Prostate gland (tissue), 2 donors: ENCODE data around the gene MAGED2.

Source experiments
- POLR2A ChIP-seq: fragments of 450-650 bp; IDR thresholded peaks from one replicate; pipeline ENCODE4 v1.6.1; 2016; ENCODE audit warnings: antibody characterized with exemption, mild to moderate bottlenecking
- POLR2AphosphoS5 ChIP-seq: sonication (generic); formaldehyde crosslinking; IDR thresholded peaks from one replicate; pipeline ENCODE4 v1.6.1; 2017; ENCODE audit warnings: antibody characterized with exemption
- TF ChIP-seq, protein P1 (sequence below), 4 experiments: fragments of 200-600 bp in 2 of 4; fragments of 450-650 bp in 2 of 4; sonication (generic) in 2 of 4; IDR thresholded peaks; 1 replicate in 3 of 4; 2 replicates in 1 of 4; pipeline ENCODE4 v1.5.1; 2016 to 2019; ENCODE audit warnings: antibody characterized with exemption in 4 of 4, mild to moderate bottlenecking in 2 of 4, moderate library complexity in 2 of 4

DNA sequence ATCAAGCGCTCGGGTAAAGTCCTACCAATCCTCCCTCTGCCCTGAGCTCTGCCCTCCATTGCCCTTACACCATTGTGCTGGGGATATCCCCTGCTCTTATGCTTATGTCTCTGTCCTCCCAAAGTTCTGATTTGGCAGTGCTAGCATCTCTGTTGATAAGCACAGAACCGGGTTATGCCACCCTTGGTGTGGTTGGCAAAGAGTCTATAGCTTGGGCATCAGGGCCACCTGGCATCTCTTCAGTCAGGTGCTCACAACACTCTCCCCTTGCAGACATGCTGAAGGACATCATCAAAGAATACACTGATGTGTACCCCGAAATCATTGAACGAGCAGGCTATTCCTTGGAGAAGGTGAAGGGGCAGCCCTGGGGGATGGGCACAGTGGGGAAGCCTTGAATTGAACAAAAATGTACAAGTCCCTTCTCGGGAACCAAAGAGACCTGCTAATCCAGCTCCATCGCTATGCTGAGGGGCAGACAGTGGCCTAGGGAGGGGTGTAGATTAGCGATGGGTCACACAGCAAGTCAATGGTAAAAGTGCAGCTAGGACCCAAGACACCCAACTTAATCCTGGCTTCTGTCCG, 3.8 kb downstream of the MAGED2 start:
- TF ChIP-seq POLR2A: no peak
- TF ChIP-seq, protein P1, sequence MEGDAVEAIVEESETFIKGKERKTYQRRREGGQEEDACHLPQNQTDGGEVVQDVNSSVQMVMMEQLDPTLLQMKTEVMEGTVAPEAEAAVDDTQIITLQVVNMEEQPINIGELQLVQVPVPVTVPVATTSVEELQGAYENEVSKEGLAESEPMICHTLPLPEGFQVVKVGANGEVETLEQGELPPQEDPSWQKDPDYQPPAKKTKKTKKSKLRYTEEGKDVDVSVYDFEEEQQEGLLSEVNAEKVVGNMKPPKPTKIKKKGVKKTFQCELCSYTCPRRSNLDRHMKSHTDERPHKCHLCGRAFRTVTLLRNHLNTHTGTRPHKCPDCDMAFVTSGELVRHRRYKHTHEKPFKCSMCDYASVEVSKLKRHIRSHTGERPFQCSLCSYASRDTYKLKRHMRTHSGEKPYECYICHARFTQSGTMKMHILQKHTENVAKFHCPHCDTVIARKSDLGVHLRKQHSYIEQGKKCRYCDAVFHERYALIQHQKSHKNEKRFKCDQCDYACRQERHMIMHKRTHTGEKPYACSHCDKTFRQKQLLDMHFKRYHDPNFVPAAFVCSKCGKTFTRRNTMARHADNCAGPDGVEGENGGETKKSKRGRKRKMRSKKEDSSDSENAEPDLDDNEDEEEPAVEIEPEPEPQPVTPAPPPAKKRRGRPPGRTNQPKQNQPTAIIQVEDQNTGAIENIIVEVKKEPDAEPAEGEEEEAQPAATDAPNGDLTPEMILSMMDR (IDR thresholded peaks at IDR 0.05): no peak
- TF ChIP-seq POLR2AphosphoS5: no peak
